Sciatic nerve (tissue), 2 donors: ENCODE results near the gene RRAD. TPM values are rescaled to one million over a fixed set of nuclear protein-coding genes. Genes with fewer than 3 reads are reported as not detected.

ENCODE experiments used
- ATAC-seq: fragments of 200-7000 bp; cut with Tn5 transposase; one replicate; pipeline ENCODE4 v1.9.1; 2020; ENCODE audit warnings: mild to moderate bottlenecking, moderate library complexity
- DNase-seq: peaks from one replicate; pipeline ENCODE4 v3.0.0-alpha.2; 2020; ENCODE audit warnings: low spot score
- intact Hi-C: fragments of 100-400 bp; cut with DNase I; formaldehyde crosslinking; loops from one replicate; pipeline ENCODE4 v1.14.2; 2022
- total RNA-seq: library from RNA; stranded (reverse); fragmentation: NEBNext Ultra II Directional; extraction: Animal tissue kit (Norgen Biotek cat#: 25700); gene quantifications from one replicate; pipeline ENCODE4 v1.2.1, GENCODE V29; 2021
- donor health status: DM: no; HTN: no; CAD: no.
- donor health status: DM: no; HTN: no; CAD: no.

The RRAD gene
- total RNA-seq, 1 donor from 2014 or later, result 6.2 TPM

GRCh38 chr16:66921729-66922450, 3.4 kb downstream of the RRAD start:
- no peak for DNase-seq
- no peak for ATAC-seq
- intact Hi-C loops, result no loop called here

GRCh38 chr16:66920924-66921680, 4.2 kb downstream of the RRAD start:
- intact Hi-C loops, result no loop called here
- DNase-seq, result no peak
- no peak for ATAC-seq

DNA sequence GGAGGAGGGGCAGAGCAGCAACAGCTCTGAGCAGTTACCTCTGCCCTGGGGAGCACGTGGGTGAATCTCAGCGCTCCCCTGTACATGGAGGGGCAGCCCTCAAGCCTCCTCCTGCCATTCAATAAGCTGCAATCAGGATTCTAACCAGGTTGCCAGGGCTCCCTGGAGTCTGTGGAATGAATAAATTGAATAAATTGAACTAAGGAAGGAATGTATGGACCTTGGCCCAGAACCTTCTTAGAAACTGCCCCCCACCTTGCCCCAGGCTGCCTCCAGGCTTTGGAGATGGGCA, 5.1 kb downstream of the RRAD start:
- ATAC-seq (no peak), DNase-seq (no peak)
- intact Hi-C loops, result no loop called here

DNA sequence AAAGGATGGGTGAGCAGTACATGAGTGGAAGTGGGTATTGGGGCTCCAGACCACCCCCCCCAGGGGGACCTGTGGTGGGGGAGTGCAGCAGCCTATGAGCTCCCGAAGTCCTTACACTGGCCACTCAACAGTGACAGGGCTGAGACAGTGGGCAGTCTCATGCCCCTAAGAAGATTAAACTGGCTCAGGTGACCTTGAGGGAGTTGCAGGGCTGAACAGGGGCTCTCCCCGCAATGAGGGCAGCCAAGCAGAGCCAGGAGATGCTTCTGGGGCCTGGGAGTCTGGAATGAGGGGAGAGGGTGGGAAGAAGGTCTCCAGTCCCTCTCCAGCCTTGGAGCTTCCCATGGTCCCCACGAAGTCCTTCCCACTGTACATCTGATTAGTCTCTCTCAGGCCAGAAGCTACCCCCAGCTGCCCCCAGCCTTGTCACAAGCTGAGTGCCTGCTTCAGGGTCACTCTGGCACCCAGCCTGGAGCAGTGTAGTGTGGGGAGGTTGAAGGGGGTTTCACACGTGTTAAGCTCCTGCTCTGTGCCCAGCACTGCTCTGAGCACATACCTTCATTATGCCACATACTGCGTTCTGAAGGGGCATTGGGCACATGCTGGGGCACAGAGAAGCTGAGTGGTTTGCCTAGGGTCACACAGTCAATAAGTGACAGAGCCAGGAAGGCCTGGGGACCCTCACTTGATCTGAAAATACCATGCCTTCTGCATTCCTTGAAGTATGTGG, 5.6 kb downstream of the RRAD start:
- no peak for DNase-seq
- intact Hi-C loops, result no loop called here
- ATAC-seq, result no peak

- intact Hi-C loops, result no loop called here
- DNase-seq (no peak), ATAC-seq (peak; percentile 23)
These were observed 6.3 kb downstream of the RRAD start, which contains the start of gene CDH16 for GRCh38 chr16:66918803-66919568. Gene CDH16, minus strand, starts transcription at chr16:66918885. Its CDS starts 820 bp downstream, at chr16:66918065.

DNA sequence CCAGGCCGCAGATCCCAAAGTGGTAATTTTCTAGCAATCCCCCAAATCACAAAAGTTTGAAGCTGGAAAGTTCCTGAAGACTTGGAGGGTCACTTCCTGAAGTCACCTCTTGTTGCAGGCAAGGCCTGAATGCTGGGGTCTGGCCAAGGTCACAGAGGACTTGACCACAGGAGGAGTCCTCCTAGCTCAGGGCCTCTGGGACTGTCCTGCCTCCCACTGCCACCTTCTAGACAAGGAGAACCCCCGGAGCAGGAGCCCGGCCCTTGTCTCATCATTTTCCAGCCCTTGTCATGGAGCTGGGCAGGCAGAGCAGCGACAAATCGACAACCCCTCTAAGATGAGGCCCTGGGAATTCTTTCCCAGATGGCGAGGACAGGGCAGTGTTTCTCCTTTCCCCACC, 7.0 kb downstream of the RRAD start:
- DNase-seq, result no peak
- intact Hi-C loops, result no loop called here
- no peak for ATAC-seq

- intact Hi-C loops, result no loop called here
- ATAC-seq (no peak), DNase-seq (no peak)
These were observed 7.6 kb downstream of the RRAD start for GRCh38 chr16:66917741-66918140.

DNA sequence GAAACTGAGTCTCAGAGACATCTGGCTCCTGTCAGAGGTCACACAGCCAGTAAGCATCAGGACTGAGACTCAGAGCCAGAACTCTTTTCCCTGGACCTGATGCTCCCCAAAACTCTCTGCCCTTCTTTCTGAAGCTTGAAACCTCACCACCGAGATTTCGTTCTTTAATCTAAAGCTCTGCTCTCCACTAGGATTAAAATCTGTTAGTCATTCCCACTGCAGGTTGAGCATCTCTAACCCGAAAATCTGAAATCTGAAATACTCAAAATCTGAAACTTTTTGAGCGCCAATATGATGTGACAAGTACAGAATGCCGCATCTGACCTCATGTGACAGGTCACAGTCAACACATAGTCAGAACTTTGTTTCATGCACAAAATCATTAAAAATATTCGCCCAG, 8.8 kb downstream of the RRAD start:
- ATAC-seq, result no peak
- DNase-seq, result no peak
- intact Hi-C loops, result no loop called here

DNA sequence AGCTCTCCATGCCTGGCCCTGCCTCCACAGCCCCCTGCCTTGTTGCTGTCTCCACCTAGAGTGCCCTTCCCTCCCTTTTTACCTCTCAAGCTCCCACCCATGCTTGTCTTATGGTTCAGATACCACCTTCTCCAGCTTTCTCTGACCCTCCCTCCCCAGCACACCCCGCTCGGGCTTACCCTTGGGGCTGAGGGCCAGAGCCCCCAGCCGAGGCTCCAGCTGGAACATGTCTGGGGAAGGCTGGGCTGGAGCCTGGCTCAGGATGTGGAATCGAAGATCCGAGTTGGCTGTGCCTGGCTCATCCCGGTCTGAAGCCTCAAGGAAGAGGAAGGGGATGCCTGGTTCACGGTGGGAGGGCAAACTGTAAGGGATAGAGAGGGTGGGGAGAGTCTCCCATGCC, 10.3 kb downstream of the RRAD start:
- intact Hi-C loops, result no loop called here

DNA sequence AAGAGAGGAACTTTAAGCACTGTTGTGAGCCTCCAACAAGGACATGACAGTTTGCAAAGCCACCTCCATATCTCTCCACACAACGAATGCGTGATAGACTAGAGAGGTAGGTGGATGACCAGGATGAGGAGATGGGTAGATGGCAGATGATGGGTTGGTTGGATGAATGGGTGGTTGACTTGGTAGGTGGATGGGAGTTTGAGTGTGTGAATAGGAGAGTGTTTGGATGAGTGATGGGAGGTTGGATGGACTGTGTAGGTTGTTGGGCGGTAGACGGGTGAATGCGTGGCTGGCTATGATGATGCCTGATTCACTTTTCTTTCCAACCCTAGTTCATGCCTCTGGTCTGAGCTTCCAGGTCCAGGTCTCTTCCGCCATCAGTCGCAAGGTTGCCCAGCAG, 10.8 kb downstream of the RRAD start:
- intact Hi-C loops, result no loop called here
- no peak for DNase-seq
- ATAC-seq, result no peak

More for the DNA sequence above, 10.3 kb downstream of the RRAD start:
- ATAC-seq (no peak), DNase-seq (no peak)

- ATAC-seq, result no peak
- intact Hi-C loops, result no loop called here
- DNase-seq, result no peak
These were observed 11.6 kb downstream of the RRAD start for GRCh38 chr16:66913711-66914110.

- intact Hi-C loops, result no loop called here
- no peak for DNase-seq
- ATAC-seq, result no peak
These were observed 12.3 kb downstream of the RRAD start for GRCh38 chr16:66913081-66913480.

- intact Hi-C loops, result no loop called here
- DNase-seq, result no peak
- ATAC-seq, result no peak
These were observed 13.5 kb downstream of the RRAD start for GRCh38 chr16:66911801-66912200.

GRCh38 chr16:66911112-66911511, 14.2 kb downstream of the RRAD start:
- ATAC-seq, result no peak
- DNase-seq, result no peak

DNA sequence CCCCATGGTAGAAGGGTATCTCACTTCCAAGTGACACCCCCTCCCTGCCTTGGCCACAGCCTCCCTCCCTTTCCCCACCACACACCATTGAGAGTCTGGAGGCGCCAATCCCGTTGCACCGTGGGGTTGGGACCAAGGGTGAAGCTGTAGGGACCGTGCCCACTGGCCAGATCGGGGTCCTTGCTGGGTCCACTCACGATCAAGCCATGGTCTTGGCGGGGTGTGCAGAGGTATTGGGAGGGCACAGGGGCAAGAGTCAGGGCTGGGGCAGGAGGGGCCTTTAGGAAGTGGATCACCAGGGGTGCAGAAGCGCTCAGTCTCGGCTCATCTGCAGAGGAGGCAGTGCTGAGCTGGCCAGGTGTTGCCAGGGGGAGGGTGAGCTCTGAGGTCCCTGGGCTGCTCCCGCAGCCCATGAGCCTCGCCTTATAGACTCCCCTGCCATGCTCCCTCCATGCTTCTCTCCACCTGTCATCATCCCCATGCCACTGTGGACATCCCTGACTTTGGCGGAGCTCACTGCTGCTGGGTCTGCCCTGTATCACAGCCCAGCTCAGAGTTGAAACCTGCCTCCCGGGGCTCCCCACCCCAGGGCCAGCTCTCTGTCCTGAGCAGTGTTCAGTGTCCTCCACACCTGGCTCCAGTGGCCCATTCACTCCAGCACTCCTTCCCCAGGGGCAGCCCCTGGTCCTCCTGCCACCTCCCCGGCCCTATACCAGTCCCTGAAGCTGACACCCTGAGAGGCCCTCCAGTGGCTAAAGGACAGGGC, 15.0 kb downstream of the RRAD start:
- intact Hi-C loops, result no loop called here
- ATAC-seq, result no peak
- DNase-seq, result no peak

More at GRCh38 chr16:66911112-66911511, 14.2 kb downstream of the RRAD start:
- intact Hi-C loops, result no loop called here

DNA sequence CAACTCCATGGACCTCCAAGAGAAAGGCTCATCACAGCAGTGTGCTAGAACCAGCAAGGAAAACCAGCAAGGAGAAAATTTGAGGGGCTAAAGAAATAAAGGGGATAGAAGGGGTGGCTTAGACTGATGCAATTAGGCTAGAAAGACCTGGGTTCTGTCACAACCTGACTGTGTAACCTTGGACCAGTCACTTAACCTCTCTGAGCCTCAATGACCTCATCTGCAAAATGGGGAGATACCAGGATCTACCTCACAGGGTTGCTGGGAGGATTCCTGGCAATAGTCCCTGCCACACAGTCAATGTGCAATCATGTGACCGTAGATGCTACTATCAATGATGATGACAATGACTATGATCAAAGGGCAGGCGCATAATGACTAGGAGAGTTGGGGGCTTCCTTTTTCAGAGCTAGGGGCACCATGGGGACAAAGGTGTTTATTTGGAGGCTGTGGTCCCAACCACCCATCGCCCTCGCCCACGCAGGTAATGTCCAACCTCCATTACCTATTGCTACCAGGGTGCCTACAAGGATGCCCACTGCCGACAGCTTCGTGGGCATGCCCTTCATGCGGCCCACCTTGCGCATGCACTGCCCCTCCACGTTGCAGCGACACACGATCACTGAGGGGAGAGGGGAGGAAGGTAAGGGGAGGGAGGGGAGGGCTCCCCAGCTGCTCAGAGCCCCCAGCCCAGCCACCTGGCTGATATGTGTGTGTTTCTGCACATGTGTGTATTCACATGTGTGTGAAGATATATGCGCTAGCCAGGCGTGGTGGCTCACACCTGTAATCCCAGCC, 16.4 kb downstream of the RRAD start:
- no peak for ATAC-seq
- intact Hi-C loops, result no loop called here
- no peak for DNase-seq

DNA sequence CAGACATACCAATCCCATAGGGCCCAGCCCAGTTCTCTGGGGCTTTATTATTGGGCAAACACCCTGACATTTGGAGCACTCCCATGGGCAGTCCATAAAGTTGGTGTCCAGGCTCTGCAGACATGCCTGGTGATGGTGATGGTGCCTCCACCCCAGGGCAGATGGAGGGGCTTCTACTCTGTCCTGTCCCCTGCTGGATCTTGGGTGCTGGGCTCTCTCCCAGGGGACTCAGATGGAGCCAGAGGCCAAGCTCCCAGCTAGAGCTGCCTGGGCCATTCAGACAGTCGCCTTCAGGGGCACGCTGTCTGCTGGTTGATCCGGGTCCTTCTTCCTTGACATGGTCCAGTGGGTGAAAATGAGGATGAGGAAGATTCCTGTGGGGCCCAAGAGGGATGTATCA, 17.2 kb downstream of the RRAD start:
- intact Hi-C loops, result no loop called here
- ATAC-seq, result no peak
- DNase-seq, result no peak
